HG03108 (cell line): Measurements from ENCODE around the gene PIGV.
"Not testable (repeated sequence)": the region's sequence is repeated elsewhere in the genome, so short reads cannot be mapped to it uniquely, and the experiment has no call there.

Experiments
- ATAC-seq: cut with Tn5 transposase; IDR thresholded peaks from one replicate; pipeline ENCODE4 v1.9.1; 2021; ENCODE audit warnings: moderate library complexity; ENCODE audit not compliant: unreplicated experiment

PIGV gene

GRCh38 chr1:26791626-26792025, 3.9 kb downstream of the PIGV start:
- ATAC-seq: no peak

DNA sequence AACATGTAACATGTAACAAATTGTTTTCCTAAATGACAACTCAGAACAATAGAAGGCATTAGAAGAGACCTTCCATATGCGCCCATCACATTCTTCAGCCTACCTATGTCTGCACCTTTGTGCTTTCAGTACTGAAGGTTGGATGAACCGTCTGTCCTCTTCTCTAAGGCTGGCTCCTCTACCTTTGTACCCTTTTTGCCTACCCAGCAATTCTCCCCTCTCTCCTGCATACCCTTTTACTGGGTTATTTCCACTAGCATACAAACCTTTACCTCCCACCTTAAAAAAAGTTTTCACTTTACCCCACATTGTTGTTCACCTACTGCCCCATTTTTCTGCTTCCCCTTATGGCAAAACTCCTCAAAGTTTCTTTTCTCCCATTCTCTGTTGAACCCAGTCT, 5.2 kb downstream of the PIGV start:
- ATAC-seq: no peak

GRCh38 chr1:26794391-26794790, 6.6 kb downstream of the PIGV start:
- no peak for ATAC-seq

DNA sequence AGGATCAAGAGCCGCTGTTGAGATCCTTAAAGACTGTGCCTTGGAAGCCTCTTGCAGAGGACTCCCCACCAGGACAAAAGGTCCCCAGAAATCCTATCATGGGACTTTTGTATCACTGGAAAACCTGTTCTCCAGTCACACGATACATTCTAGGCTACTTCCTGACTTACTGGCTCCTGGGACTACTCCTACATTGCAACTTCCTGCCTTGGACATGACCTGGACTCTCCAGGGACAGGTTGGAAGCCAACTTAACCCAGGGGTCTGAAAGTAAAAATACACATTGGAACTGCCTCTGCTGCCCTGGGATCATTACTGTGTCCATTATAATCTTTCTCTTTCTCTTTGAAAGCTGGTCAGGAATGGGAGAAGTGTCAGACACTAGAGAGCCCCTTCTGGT, 9.9 kb downstream of the PIGV start:
- no peak for ATAC-seq

- no peak for ATAC-seq
These were observed 11.9 kb downstream of the PIGV start for GRCh38 chr1:26799479-26800142.

DNA sequence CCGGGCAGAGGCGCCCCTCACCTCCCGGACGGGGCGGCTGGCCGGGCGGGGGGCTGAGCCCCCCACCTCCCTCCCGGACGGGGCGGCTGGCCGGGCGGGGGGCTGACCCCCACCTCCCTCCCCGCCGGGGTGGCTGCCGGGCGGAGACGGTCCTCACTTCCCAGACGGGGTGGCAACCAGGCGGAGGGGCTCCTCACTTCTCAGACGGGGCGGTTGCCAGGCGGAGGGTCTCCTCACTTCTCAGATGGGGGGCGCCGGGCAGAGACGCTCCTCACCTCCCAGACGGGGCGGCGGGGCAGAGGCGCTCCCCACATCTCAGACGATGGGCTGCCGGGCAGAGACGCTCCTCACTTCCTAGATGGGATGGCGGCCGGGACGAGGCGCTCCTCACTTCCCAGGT, 16.2 kb downstream of the PIGV start:
- not testable (repeated sequence) for ATAC-seq

- not testable (repeated sequence) for ATAC-seq
These were observed 22.4 kb downstream of the PIGV start for GRCh38 chr1:26810105-26810504.

DNA sequence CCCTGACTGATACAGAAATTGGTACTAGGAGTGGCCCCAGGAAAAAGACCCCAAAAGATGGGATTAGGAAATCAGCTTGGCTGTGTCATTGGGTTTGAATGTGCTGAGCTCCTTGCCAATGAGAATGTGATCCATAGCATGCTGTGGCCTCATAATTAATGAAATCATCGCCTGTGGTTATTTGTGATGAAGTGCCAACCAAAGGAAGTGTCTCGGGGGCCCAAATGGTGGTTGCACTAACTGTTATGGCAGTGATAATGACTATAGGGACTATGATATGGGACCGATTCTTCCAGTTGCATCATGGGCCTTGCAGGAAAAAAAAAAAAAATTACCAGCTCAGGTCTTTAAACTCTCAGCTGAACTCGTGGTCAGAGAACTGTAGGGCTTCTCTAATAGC, 23.3 kb downstream of the PIGV start:
- no peak for ATAC-seq

- no peak for ATAC-seq
These were observed 24.0 kb downstream of the PIGV start for GRCh38 chr1:26811708-26812107.

DNA sequence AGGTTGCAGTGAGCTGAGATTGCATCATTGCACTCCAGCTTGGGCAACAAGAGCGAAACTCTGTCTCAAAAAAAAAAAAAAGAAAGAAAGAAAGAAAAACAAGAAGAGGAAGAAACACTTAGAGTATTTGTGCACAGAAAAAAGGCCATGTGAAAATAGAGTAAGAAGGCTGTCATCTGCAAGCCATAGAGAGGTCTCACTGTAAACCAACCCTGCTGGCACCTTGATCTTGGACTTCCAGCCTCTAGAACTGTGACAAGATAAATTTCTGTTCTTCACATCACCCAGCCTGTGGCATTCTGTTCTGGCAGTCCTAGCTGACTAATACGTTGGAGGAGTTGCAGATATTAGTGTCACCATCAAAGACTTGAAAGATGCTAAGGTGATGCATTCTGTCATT, 26.6 kb downstream of the PIGV start:
- no peak for ATAC-seq

DNA sequence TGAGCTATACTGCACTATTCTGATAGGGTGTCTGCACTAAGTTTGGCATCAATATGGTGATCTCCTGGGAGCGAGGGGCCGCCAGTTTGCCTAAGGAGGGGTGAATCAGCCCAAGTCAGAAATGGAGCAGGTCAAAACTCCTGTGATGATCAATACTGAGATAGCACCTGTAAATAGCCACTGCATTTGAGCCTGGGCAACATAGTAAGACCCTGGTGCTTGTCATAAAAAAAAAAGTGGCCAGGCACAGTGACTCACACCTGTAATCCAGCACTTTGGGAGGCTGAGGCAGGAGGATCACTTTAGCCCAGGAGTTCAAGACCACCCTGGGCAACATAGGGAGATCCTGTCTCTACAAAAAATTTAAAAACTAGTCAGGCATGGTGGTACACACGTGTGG, 27.1 kb downstream of the PIGV start:
- ATAC-seq: no peak

DNA sequence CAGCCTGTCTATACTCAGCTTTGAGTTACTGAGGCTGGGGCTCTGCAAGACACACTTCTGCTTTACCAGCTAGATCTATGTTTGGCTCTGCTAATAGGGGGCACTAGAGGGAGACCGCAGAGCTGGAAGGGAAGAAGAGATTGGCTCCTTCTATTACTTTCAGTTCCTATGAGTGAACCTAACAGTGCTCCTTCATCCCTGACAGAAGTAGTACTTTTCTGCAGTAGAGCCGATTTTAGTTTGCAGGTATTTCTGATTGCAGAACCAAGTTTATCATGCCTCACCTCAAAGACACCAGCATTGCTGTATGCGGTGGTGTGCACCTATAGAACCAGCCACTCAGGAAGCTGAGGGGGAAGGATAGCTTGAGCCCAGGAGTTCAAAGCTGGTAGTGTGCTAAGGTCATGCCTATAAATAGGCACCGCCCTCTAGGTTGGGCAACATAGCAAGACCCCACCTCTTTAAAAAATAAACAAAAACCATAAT, 33.1 kb downstream of the PIGV start:
- ATAC-seq: peak; percentile 93

DNA sequence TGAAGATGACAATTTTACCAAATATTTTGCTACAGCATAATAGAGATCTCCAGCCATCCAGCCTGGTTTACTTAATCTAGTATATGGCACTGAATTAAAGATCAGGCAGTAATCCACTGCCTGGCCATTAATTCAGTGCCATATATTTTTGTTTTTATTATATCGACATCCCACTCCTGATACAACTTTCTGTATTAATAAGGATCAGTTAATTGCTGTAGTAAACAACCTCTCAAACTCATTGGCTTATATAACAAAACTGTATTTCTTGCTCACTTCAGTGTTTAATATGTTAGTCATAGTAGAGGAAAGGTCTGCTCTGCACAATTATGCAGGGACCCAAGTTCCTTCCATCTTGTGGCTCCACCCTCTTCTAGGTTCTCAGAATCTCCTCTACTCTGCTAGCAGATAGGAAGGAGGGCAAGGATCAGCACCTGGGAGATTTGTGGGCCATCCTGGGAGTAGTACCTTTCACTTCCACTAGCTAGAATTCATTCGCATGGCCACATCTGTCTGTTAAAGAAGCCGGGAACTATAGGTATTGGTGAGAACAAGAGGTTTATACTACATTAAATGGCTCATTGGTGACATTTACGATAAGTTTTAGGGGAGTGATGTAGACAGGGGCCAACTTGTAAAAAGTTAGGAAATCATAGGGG, 35.1 kb downstream of the PIGV start:
- ATAC-seq: no peak

GRCh38 chr1:26824731-26825130, 37.0 kb downstream of the PIGV start:
- no peak for ATAC-seq

- peak; percentile 62 for ATAC-seq
These were observed 38.7 kb downstream of the PIGV start, which contains the start of gene ZDHHC18 for GRCh38 chr1:26826261-26827105. Gene ZDHHC18 (plus strand): TSS chr1:26826688. CDS start chr1:26826805, 117 bp downstream.

- no peak for ATAC-seq
These were observed 39.4 kb downstream of the PIGV start for GRCh38 chr1:26827106-26827604.

GRCh38 chr1:26827663-26828062, 39.9 kb downstream of the PIGV start:
- ATAC-seq: no peak

DNA sequence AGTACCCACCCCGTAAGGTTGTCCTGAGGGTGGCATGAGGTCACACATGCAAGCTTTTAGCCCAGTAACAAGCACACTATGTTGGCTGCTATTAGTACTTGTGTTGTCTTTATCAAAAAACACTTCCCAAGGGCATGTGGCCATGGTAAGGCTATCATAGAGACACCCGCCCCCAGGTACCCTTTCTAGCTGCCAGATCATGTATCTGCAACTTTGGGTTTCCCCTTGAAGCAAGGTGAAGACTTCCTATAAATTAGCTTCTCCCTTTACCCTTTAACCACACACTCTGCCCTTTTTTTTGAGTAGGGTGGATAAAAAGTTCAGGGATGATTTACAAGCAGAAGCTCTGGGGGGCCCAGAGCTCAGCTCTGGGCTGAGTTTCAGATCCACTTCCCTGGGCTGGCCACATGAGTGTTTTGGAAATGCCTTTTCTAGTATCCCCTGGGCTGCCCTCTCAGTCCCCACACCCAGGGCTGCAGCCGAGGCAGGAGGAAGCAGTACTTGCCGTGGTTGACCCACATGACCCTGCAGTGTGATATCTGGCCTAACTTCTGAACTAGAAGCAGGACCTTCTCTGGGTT, 40.8 kb downstream of the PIGV start:
- ATAC-seq: no peak

DNA sequence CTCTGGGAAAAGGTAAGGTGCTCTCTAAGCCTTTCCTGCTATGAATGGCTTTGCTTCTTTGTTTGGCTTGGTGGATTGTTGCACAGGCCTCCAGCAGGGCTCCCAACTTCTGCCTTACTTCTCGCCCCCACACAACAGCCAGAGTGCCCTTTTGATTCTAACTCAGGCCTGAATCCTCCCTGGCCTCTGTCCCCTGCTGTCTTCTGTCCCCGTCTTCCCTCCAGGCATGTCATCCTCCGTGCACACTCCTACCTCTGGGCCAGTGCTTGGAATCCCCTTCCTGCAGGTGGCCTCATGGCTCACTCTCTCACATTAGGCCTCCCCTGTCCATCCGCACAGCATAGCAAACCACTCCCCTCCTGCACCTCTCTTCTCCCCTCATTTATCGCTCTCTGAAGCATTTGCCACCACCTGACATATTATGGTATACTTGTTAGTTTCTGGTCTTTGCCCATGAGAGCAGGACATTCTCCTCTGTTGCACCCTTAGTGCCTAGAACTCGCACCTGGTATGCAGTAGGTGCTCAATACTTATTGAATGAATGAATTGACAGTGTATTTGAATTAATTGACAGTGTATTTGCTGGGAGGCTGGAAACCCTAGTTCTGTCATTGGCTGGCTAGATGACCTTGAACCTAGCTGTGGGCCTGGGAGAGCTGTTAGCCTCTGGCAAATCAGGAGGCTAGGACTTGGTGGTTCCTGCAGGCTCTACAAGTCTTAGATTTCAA, 41.6 kb downstream of the PIGV start:
- no peak for ATAC-seq

DNA sequence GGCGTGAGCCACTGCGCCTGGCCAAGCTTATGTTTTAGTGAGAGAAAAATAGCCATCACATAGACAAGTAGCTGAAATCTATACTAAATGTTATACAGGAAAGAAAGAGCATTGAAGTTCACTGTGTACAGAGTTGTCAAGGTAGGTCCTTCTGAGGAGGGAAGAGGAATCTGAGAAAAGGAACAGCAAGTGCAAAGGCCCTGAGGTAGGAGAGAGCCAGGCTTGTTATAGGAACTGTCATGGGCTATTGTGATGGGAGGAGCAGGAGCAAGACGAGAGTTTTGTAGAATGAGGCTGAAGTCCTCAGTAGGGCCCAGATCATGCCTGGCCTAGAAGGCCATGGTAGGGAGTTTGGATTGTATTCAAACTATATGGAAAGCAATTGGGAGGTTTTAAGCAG, 43.3 kb downstream of the PIGV start:
- no peak for ATAC-seq
